ENCODE measurements around the gene ABL2. TPM values are rescaled to one million over a fixed set of nuclear protein-coding genes. Genes with fewer than 3 reads are reported as not detected.

The ABL2 gene
- total RNA-seq, 1 experiment from 2014 or later, result 18.3 TPM

DNA sequence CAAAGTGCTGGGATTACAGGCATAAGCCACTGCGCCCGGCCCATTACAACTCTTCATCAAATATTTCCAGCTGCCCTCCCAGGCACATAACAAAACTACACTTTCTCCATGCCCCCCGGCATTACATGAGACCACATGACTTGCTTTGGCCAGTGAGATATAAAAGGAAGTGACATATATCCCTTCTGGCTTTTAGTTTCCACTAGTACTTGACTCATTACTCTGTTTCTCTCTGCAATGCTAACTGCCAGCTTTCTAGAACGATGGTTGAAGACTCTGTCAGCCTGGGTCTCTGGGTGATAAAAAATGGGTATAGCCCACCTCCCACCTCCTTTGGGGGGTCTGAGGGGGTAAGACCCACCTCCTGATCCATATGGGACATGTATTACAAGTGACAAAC is 24.2 kb downstream of the ABL2 start:
- H3K36me3 Mint-ChIP-seq, result no peaks in the 10 kb centered on the region
- peaks cover 16% of the 10 kb centered on the region for H3K4me1 Mint-ChIP-seq
- 0 out of 2 replicates have a peak overlapping the region, but pooled peaks have one; percentile 26 for H3K27ac Mint-ChIP-seq
- H3K27me3 Mint-ChIP-seq (ENCODE audit: low read depth), result no peaks in the 10 kb centered on the region
- DNase-seq (ENCODE audit: low spot score), result no peak
- ATAC-seq, result no peak
- ChIA-PET POLR2A (interaction anchor here (1.3 kb wide), 1 partner anchor 14 kb away, joined by 3 read pairs; no protein-coding TSS in a partner anchor), CTCF (no interaction called here)
- no peak overlapping the region for H3K4me3 Mint-ChIP-seq
- TF ChIP-seq ZNF423 (CRISPR knock-in tag; IDR thresholded peaks at IDR 0.05), result no peak
- TF ChIP-seq SMAD3 (CRISPR knock-in tag; IDR thresholded peaks at IDR 0.05; ENCODE audit: borderline replicate concordance), result no peak
- TF ChIP-seq NFYB (CRISPR knock-in tag; conservative IDR thresholded peaks at IDR 0.05; ENCODE audit: low read depth), result no peak
- no peak for TF ChIP-seq ZNF416 (CRISPR knock-in tag; IDR thresholded peaks at IDR 0.05)
- TF ChIP-seq TCF7 (CRISPR knock-in tag; IDR thresholded peaks at IDR 0.05; ENCODE audit: low read depth), result no peak
- TF ChIP-seq ZNF512 (CRISPR knock-in tag; IDR thresholded peaks at IDR 0.05; ENCODE audit: borderline replicate concordance), result no peak
- TF ChIP-seq MYBL2 (CRISPR knock-in tag; IDR thresholded peaks at IDR 0.05), result no peak
- TF ChIP-seq IRF2 (CRISPR knock-in tag; IDR thresholded peaks at IDR 0.05; ENCODE audit: borderline replicate concordance, low read depth), result no peak
- TF ChIP-seq RELA (CRISPR knock-in tag; IDR thresholded peaks at IDR 0.05; ENCODE audit: borderline replicate concordance), result no peak
- TF ChIP-seq ZNF281 (CRISPR knock-in tag; IDR thresholded peaks at IDR 0.05), result no peak
- TF ChIP-seq MXD4 (CRISPR knock-in tag; IDR thresholded peaks at IDR 0.05; ENCODE audit: borderline replicate concordance), result no peak
- TF ChIP-seq FOXP1 (CRISPR knock-in tag; IDR thresholded peaks at IDR 0.05; ENCODE audit: borderline replicate concordance), result no peak
- TF ChIP-seq, protein P1, sequence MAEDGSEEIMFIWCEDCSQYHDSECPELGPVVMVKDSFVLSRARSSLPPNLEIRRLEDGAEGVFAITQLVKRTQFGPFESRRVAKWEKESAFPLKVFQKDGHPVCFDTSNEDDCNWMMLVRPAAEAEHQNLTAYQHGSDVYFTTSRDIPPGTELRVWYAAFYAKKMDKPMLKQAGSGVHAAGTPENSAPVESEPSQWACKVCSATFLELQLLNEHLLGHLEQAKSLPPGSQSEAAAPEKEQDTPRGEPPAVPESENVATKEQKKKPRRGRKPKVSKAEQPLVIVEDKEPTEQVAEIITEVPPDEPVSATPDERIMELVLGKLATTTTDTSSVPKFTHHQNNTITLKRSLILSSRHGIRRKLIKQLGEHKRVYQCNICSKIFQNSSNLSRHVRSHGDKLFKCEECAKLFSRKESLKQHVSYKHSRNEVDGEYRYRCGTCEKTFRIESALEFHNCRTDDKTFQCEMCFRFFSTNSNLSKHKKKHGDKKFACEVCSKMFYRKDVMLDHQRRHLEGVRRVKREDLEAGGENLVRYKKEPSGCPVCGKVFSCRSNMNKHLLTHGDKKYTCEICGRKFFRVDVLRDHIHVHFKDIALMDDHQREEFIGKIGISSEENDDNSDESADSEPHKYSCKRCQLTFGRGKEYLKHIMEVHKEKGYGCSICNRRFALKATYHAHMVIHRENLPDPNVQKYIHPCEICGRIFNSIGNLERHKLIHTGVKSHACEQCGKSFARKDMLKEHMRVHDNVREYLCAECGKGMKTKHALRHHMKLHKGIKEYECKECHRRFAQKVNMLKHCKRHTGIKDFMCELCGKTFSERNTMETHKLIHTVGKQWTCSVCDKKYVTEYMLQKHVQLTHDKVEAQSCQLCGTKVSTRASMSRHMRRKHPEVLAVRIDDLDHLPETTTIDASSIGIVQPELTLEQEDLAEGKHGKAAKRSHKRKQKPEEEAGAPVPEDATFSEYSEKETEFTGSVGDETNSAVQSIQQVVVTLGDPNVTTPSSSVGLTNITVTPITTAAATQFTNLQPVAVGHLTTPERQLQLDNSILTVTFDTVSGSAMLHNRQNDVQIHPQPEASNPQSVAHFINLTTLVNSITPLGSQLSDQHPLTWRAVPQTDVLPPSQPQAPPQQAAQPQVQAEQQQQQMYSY (CRISPR knock-in tag; IDR thresholded peaks at IDR 0.05), result no peak
- no peaks in the 10 kb centered on the region for H3K9me3 Mint-ChIP-seq

GRCh38 chr1:179202161-179202560 is 27.3 kb downstream of the ABL2 start:
- peaks cover 13% of the 10 kb centered on the region for H3K4me1 Mint-ChIP-seq
- CTCF ChIA-PET, result no interaction called here
- no peaks in the 10 kb centered on the region for H3K27me3 Mint-ChIP-seq (ENCODE audit: low read depth)
- POLR2A ChIA-PET, result no interaction called here
- H3K9me3 Mint-ChIP-seq, result no peaks in the 10 kb centered on the region
- DNase-seq (ENCODE audit: low spot score) (no peak), ATAC-seq (no peak)
- no peak for TF ChIP-seq NFATC4 (CRISPR knock-in tag; IDR thresholded peaks at IDR 0.05)
- TF ChIP-seq, protein P2, sequence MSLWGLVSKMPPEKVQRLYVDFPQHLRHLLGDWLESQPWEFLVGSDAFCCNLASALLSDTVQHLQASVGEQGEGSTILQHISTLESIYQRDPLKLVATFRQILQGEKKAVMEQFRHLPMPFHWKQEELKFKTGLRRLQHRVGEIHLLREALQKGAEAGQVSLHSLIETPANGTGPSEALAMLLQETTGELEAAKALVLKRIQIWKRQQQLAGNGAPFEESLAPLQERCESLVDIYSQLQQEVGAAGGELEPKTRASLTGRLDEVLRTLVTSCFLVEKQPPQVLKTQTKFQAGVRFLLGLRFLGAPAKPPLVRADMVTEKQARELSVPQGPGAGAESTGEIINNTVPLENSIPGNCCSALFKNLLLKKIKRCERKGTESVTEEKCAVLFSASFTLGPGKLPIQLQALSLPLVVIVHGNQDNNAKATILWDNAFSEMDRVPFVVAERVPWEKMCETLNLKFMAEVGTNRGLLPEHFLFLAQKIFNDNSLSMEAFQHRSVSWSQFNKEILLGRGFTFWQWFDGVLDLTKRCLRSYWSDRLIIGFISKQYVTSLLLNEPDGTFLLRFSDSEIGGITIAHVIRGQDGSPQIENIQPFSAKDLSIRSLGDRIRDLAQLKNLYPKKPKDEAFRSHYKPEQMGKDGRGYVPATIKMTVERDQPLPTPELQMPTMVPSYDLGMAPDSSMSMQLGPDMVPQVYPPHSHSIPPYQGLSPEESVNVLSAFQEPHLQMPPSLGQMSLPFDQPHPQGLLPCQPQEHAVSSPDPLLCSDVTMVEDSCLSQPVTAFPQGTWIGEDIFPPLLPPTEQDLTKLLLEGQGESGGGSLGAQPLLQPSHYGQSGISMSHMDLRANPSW (CRISPR knock-in tag; conservative IDR thresholded peaks at IDR 0.05; ENCODE audit: low read depth), result no peak
- no peak for TF ChIP-seq SMAD4 (CRISPR knock-in tag; IDR thresholded peaks at IDR 0.05)
- TF ChIP-seq CDX4 (CRISPR knock-in tag; IDR thresholded peaks at IDR 0.05; ENCODE audit: borderline replicate concordance), result no peak
- no peak for TF ChIP-seq TEAD4 (CRISPR knock-in tag; IDR thresholded peaks at IDR 0.05)
- TF ChIP-seq ZNF232 (CRISPR knock-in tag; IDR thresholded peaks at IDR 0.05), result no peak
- TF ChIP-seq MAX (CRISPR knock-in tag; IDR thresholded peaks at IDR 0.05), result no peak
- TF ChIP-seq EMX1 (CRISPR knock-in tag; IDR thresholded peaks at IDR 0.05), result no peak
- no peak for TF ChIP-seq ZBTB21 (CRISPR knock-in tag; IDR thresholded peaks at IDR 0.05; ENCODE audit: borderline replicate concordance)
- TF ChIP-seq ZNF219 (CRISPR knock-in tag; IDR thresholded peaks at IDR 0.05; ENCODE audit: borderline replicate concordance), result no peak
- TF ChIP-seq, protein P3, sequence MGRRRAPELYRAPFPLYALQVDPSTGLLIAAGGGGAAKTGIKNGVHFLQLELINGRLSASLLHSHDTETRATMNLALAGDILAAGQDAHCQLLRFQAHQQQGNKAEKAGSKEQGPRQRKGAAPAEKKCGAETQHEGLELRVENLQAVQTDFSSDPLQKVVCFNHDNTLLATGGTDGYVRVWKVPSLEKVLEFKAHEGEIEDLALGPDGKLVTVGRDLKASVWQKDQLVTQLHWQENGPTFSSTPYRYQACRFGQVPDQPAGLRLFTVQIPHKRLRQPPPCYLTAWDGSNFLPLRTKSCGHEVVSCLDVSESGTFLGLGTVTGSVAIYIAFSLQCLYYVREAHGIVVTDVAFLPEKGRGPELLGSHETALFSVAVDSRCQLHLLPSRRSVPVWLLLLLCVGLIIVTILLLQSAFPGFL (CRISPR knock-in tag; IDR thresholded peaks at IDR 0.05; ENCODE audit: borderline replicate concordance), result no peak
- no peak overlapping the region for H3K4me3 Mint-ChIP-seq
- no peaks in the 10 kb centered on the region for H3K36me3 Mint-ChIP-seq
- H3K27ac Mint-ChIP-seq, result no peak overlapping the region

Data from WTC11 (cell line).